NB4 (cell line): ENCODE results near the gene ZBTB46.

Experiments
- CTCF ChIP-seq: IDR thresholded peaks from one replicate; pipeline ENCODE4 v1.5.1; 2012; ENCODE audit warnings: low read depth, low read length
- POLR2A ChIP-seq: IDR thresholded peaks from 2 replicates; pipeline ENCODE4 v1.6.1; 2011; ENCODE audit warnings: mild to moderate bottlenecking; ENCODE audit not compliant: insufficient read length; ENCODE audit errors: extremely low read depth
- TF ChIP-seq, protein P1 (sequence below): IDR thresholded peaks from 2 replicates; pipeline ENCODE4 v1.6.1; 2011; ENCODE audit warnings: low read depth, low read length

- TF ChIP-seq, protein P1, sequence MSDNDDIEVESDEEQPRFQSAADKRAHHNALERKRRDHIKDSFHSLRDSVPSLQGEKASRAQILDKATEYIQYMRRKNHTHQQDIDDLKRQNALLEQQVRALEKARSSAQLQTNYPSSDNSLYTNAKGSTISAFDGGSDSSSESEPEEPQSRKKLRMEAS: no peak
- TF ChIP-seq CTCF (no peak), POLR2A (no peak)
Observed at GRCh38 chr20:63815615-63816253, 15.3 kb downstream of the ZBTB46 start.
